Endothelial cell of umbilical vein (primary cell): ENCODE measurements around the gene AGPAT1. TPM values are rescaled to one million over a fixed set of nuclear protein-coding genes. Genes with fewer than 3 reads are reported as not detected.

Experiments
- BruUV-seq: library from RNA; stranded (reverse); fragments of 400-500 nt; replicated peaks from 2 replicates; lab custom pipeline; 2021; lab: Mats Ljungman, UMichigan
- CTCF ChIA-PET: fragments of 300-600, 350-600 bp; sonication (Branson Sonifier 250); formaldehyde crosslinking; loops from one replicate; lab custom pipeline; 2021; ENCODE audit warnings: antibody characterized with exemption, inconsistent platforms; lab: Charles Lee
- POLR2A ChIA-PET: fragments of 300-600, 350-600 bp; sonication (Branson Sonifier 250); formaldehyde crosslinking; loops from one replicate; lab custom pipeline; 2021; ENCODE audit warnings: antibody characterized with exemption, inconsistent platforms; lab: Charles Lee
- DNase-seq: peaks from one replicate; pipeline ENCODE4 v3.0.0-alpha.2; 2011; ENCODE audit warnings: low read depth, low spot score
- FAIRE-seq: peaks from 2 replicates; lab custom pipeline; 2011; peaks lifted over from hg19 to GRCh38; lab: Jason Lieb, UNC
- H2AFZ ChIP-seq: 2 replicates; pipeline ENCODE4 v1.6.0; 2012; ENCODE audit warnings: low read depth, low read length, control low read depth, inconsistent platforms
- H3K27ac ChIP-seq: 2 replicates; pipeline ENCODE4 v1.5.1; 2011; ENCODE audit warnings: low read depth, mild to moderate bottlenecking, control low read depth, low read length, moderate library complexity; ENCODE audit not compliant: insufficient read depth
- H3K27me3 ChIP-seq, 2 experiments: 2 replicates each; pipeline versions ENCODE4 v1.6.0 to v1.6.1; 2011; ENCODE audit warnings: low read length in 2 of 2, mixed read lengths in 1 of 2; ENCODE audit not compliant: control insufficient read depth in 2 of 2, insufficient read depth in 2 of 2
- H3K36me3 ChIP-seq, 2 experiments: 2 replicates in 1 of 2; 3 replicates in 1 of 2; pipeline ENCODE4 v1.5.1; 2011; ENCODE audit warnings: low read length in 2 of 2, mild to moderate bottlenecking in 1 of 2, moderate library complexity in 1 of 2; ENCODE audit not compliant: control insufficient read depth in 2 of 2, insufficient read depth in 2 of 2; ENCODE audit errors: extremely low read depth in 1 of 2
- H3K4me1 ChIP-seq: 3 replicates; pipeline ENCODE4 v1.5.1; 2011; ENCODE audit warnings: mild to moderate bottlenecking, low read length; ENCODE audit not compliant: control insufficient read depth, insufficient read depth; ENCODE audit errors: extremely low read depth
- H3K4me2 ChIP-seq: 2 replicates; pipeline ENCODE4 v1.6.1; 2011; ENCODE audit warnings: low read length, control low read depth, mixed read lengths; ENCODE audit not compliant: insufficient read depth
- H3K4me3 ChIP-seq, 3 experiments: fragments of 200-600 bp in 1 of 3; sonication (generic), shearing (Covaris generic) in 1 of 3; replicated peaks in 1 of 3; 2 replicates each; pipeline ENCODE4 v1.5.1; 2011 to 2016; ENCODE audit warnings: control low read depth in 3 of 3, low read length in 3 of 3, mild to moderate bottlenecking in 2 of 3, inconsistent platforms in 1 of 3, low read depth in 1 of 3, moderate library complexity in 1 of 3; ENCODE audit not compliant: insufficient read depth in 1 of 3
- H3K79me2 ChIP-seq: 2 replicates; pipeline ENCODE4 v1.6.0; 2012; ENCODE audit warnings: low read length, inconsistent platforms; ENCODE audit not compliant: control insufficient read depth, insufficient read depth
- H3K9ac ChIP-seq: replicated peaks from 2 replicates; pipeline ENCODE3; 2011; ENCODE audit warnings: low read length, control low read depth; ENCODE audit not compliant: insufficient read depth; ENCODE audit errors: extremely low read depth
- H3K9me1 ChIP-seq: replicated peaks from 3 replicates; pipeline ENCODE4 v1.6.0; 2011; ENCODE audit warnings: mild to moderate bottlenecking, low read length; ENCODE audit not compliant: control insufficient read depth, insufficient read depth; ENCODE audit errors: extremely low read depth
- H3K9me3 ChIP-seq: replicated peaks from 2 replicates; pipeline ENCODE4 v1.5.1; 2012; ENCODE audit warnings: low read length, inconsistent platforms; ENCODE audit not compliant: control insufficient read depth, insufficient read depth
- H4K20me1 ChIP-seq: replicated peaks from 2 replicates; pipeline ENCODE3; 2011; ENCODE audit warnings: mild to moderate bottlenecking, low read length; ENCODE audit not compliant: control insufficient read depth, insufficient read depth; ENCODE audit errors: extremely low read depth
- EZH2 ChIP-seq: IDR thresholded peaks from 2 replicates; pipeline ENCODE4 v1.6.1; 2012; ENCODE audit warnings: borderline replicate concordance, low read depth, mild to moderate bottlenecking, moderate library complexity, low read length, inconsistent platforms; ENCODE audit not compliant: severe bottlenecking
- FOS ChIP-seq: IDR thresholded peaks from 2 replicates; pipeline ENCODE4 v1.6.1; 2011; ENCODE audit warnings: mild to moderate bottlenecking, low read length, moderate library complexity, borderline replicate concordance; ENCODE audit not compliant: insufficient read depth
- GATA2 ChIP-seq: IDR thresholded peaks from 2 replicates; pipeline ENCODE4 v1.7.0; 2011; ENCODE audit warnings: low read depth, mild to moderate bottlenecking, moderate library complexity, mixed read lengths, low read length; ENCODE audit not compliant: insufficient read length, insufficient read depth
- JUN ChIP-seq: IDR thresholded peaks from 2 replicates; pipeline ENCODE4 v1.6.1; 2011; ENCODE audit warnings: borderline replicate concordance, low read depth; ENCODE audit not compliant: insufficient read length, insufficient read depth
- MYC ChIP-seq: IDR thresholded peaks from one replicate; pipeline ENCODE4 v1.6.1; 2011; ENCODE audit warnings: mild to moderate bottlenecking, low read depth, low read length
- POLR2A ChIP-seq: IDR thresholded peaks from 2 replicates; pipeline ENCODE4 v1.6.1; 2012; ENCODE audit warnings: low read depth, mild to moderate bottlenecking, control low read depth, low read length
- POLR2AphosphoS5 ChIP-seq: IDR thresholded peaks from 2 replicates; pipeline ENCODE4 v1.6.1; 2012; ENCODE audit warnings: low read depth, mild to moderate bottlenecking, control low read depth, low read length, moderate library complexity; ENCODE audit not compliant: insufficient read depth
- dilution Hi-C: fragments of 300-500 bp; cut with MboI; formaldehyde crosslinking; loops from one replicate; pipeline ENCODE4 v1.15.0; 2019; ENCODE audit warnings: low sequenced_read_pairs; ENCODE audit not compliant: extremely low pct_ligation_motif_present
- intact Hi-C: fragments of 100-400 bp; cut with micrococcal nuclease; formaldehyde crosslinking; loops from one replicate; pipeline ENCODE4 v1.10.0; 2022
- polyA plus RNA-seq, 4 experiments: library from polyadenylated mRNA; depleted of rRNA in 3 of 4; stranded (reverse) in 3 of 4; unstranded in 1 of 4; fragments of >200 nt; gene quantifications; 2 replicates each; pipeline versions ENCODE4 v1.2.1 to v1.2.3, GENCODE V29; 2011 to 2012; ENCODE audit warnings: missing spikeins in 1 of 4
- total RNA-seq: library from RNA; stranded (reverse); gene quantifications from 2 replicates; pipeline ENCODE4 v1.2.3, GENCODE V29; 2021
- TF ChIP-seq, protein P1 (sequence below): IDR thresholded peaks from 2 replicates; pipeline ENCODE4 v1.6.1; 2011; ENCODE audit not compliant: insufficient read depth, insufficient read length
- TF ChIP-seq, protein P2 (sequence below), 2 donors: IDR thresholded peaks; 1 replicate in 1 of 2; 2 replicates in 1 of 2; pipeline ENCODE4 v1.5.1; 2011; ENCODE audit warnings: low read length in 2 of 2, mild to moderate bottlenecking in 2 of 2, moderate library complexity in 2 of 2, control low read depth in 1 of 2, inconsistent platforms in 1 of 2, low read depth in 1 of 2; ENCODE audit not compliant: insufficient read depth in 1 of 2; ENCODE audit errors: extremely low read depth in 1 of 2

Gene AGPAT1
- total and polyA plus RNA-seq, 2 donors (not counting 3 experiments of a cell fraction or from before 2014, with no cell fraction given), result 38.4 to 132 TPM

DNA sequence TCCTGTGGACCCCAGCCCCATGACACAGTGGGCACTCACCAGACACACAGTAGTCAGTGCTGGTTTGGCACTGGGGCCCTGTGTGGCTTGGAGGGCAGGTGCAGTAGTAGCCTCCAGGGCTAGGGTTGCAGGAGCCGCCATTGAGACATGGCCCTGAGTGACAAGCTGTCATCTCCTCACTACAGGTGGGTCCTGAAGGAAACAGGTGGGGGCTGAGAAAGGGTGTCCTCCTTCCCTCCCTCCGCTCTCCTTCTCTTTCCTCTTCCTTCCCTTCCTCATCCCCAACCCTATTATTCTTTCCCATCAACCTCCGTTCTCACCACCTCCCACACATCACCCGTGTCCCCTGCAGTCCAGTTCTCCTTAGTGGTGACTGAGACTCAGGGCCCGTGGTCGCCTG is 37.8 kb upstream of the AGPAT1 start:
- H3K9me3 ChIP-seq, result no peaks in the 10 kb centered on the region
- H3K9ac ChIP-seq, result no peak overlapping the region
- TF ChIP-seq MYC (no peak), POLR2A (no peak), FOS (no peak), EZH2 (no peak), GATA2 (no peak), POLR2AphosphoS5 (no peak), JUN (no peak)
- TF ChIP-seq, protein P1, sequence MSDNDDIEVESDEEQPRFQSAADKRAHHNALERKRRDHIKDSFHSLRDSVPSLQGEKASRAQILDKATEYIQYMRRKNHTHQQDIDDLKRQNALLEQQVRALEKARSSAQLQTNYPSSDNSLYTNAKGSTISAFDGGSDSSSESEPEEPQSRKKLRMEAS, result no peak
- TF ChIP-seq, protein P2, sequence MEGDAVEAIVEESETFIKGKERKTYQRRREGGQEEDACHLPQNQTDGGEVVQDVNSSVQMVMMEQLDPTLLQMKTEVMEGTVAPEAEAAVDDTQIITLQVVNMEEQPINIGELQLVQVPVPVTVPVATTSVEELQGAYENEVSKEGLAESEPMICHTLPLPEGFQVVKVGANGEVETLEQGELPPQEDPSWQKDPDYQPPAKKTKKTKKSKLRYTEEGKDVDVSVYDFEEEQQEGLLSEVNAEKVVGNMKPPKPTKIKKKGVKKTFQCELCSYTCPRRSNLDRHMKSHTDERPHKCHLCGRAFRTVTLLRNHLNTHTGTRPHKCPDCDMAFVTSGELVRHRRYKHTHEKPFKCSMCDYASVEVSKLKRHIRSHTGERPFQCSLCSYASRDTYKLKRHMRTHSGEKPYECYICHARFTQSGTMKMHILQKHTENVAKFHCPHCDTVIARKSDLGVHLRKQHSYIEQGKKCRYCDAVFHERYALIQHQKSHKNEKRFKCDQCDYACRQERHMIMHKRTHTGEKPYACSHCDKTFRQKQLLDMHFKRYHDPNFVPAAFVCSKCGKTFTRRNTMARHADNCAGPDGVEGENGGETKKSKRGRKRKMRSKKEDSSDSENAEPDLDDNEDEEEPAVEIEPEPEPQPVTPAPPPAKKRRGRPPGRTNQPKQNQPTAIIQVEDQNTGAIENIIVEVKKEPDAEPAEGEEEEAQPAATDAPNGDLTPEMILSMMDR (IDR thresholded peaks at IDR 0.05; ENCODE audit: extremely low read depth in 1 of 2, insufficient read depth in 1 of 2, low read depth in 1 of 2, low read length in 2 of 2), result no peak
- ChIA-PET CTCF (interaction anchor here (1.0 kb wide), 1 partner anchor 18 kb away, joined by 3 read pairs; no protein-coding TSS in a partner anchor), POLR2A (no interaction called here)
- FAIRE-seq (no peak), DNase-seq (no peak)
- no peak overlapping the region for H3K27ac ChIP-seq
- no TSS peak for BruUV-seq
- no peak overlapping the region for H3K4me3 ChIP-seq
- H2AFZ ChIP-seq, result no peak overlapping the region
- dilution Hi-C loops (no loop called here), intact Hi-C loops (no loop called here)
- H3K9me1 ChIP-seq, result no peaks in the 10 kb centered on the region
- no peak overlapping the region for H3K4me2 ChIP-seq
- peaks cover 14 to 18% of the 10 kb centered on the region in 2 experiments for H3K36me3 ChIP-seq
- no peaks in the 10 kb centered on the region for H3K27me3 ChIP-seq
- H3K4me1 ChIP-seq, result no peaks in the 10 kb centered on the region
- no peaks in the 10 kb centered on the region for H3K79me2 ChIP-seq
- H4K20me1 ChIP-seq, result no peaks in the 10 kb centered on the region
